GM18858 (cell line): Measurements from ENCODE around the gene HLA-C.
"Not testable (repeated sequence)": the region's sequence is repeated elsewhere in the genome, so short reads cannot be mapped to it uniquely, and the experiment has no call there.

ENCODE experiments used
- ATAC-seq: cut with Tn5 transposase; IDR thresholded peaks from one replicate; pipeline ENCODE4 v1.9.1; 2021; ENCODE audit not compliant: unreplicated experiment

HLA-C gene

GRCh38 chr6:31271641-31272357 lies at the start of gene HLA-C:
HLA-C (minus strand) TSS chr6:31272092; CDS start chr6:31272071, 21 bp downstream.
- no peak for ATAC-seq

GRCh38 chr6:31321005-31321707 lies 49.3 kb upstream of the HLA-C start:
- no peak for ATAC-seq

- no peak for ATAC-seq
Observed at GRCh38 chr6:31317036-31317435, 45.1 kb upstream of the HLA-C start.

- ATAC-seq, result no peak
Observed at GRCh38 chr6:31309641-31310040, 37.7 kb upstream of the HLA-C start.

GRCh38 chr6:31308845-31309175 lies 36.9 kb upstream of the HLA-C start:
- ATAC-seq, result no peak

- no peak for ATAC-seq
Observed at GRCh38 chr6:31308050-31308844, 36.4 kb upstream of the HLA-C start.

- ATAC-seq, result no peak
Observed at GRCh38 chr6:31307669-31308049, 35.8 kb upstream of the HLA-C start.

GRCh38 chr6:31305703-31306219 lies 33.9 kb upstream of the HLA-C start:
- ATAC-seq, result no peak

GRCh38 chr6:31304683-31305082 lies 32.8 kb upstream of the HLA-C start:
- ATAC-seq, result no peak

- no peak for ATAC-seq
Observed at GRCh38 chr6:31300797-31301196, 28.9 kb upstream of the HLA-C start.

- no peak for ATAC-seq
Observed at GRCh38 chr6:31299947-31300346, 28.1 kb upstream of the HLA-C start.

- ATAC-seq, result no peak
Observed at GRCh38 chr6:31299511-31299910, 27.6 kb upstream of the HLA-C start.

- ATAC-seq, result no peak
Observed at GRCh38 chr6:31294056-31294455, 22.2 kb upstream of the HLA-C start.

GRCh38 chr6:31293343-31293742 lies 21.5 kb upstream of the HLA-C start:
- no peak for ATAC-seq

GRCh38 chr6:31289788-31290187 lies 17.9 kb upstream of the HLA-C start:
- no peak for ATAC-seq

- ATAC-seq, result no peak
Observed at GRCh38 chr6:31287619-31288018, 15.7 kb upstream of the HLA-C start.

- no peak for ATAC-seq
Observed at GRCh38 chr6:31285982-31286381, 14.1 kb upstream of the HLA-C start.

GRCh38 chr6:31285486-31285885 lies 13.6 kb upstream of the HLA-C start:
- ATAC-seq, result no peak

GRCh38 chr6:31279647-31280046 lies 7.8 kb upstream of the HLA-C start:
- ATAC-seq, result not testable (repeated sequence)

- ATAC-seq, result no peak
Observed at GRCh38 chr6:31272836-31273626, 1.1 kb upstream of the HLA-C start.

- ATAC-seq, result no peak
Observed at GRCh38 chr6:31272436-31272835, 544 bp upstream of the HLA-C start.
